NCI-H2171 (cell line): Measurements from ENCODE around the gene CD58.
"Not testable (repeated sequence)": the region's sequence is repeated elsewhere in the genome, so short reads cannot be mapped to it uniquely, and the experiment has no call there.

ENCODE experiments used
- DNase-seq: peaks from one replicate; lab custom pipeline; 2025; lab: John Stamatoyannopoulos, UW

CD58 gene

GRCh38 chr1:116569776-116570357 lies 959 bp downstream of the CD58 start:
- DNase-seq: no peak

- no peak for DNase-seq
These were observed 1.5 kb downstream of the CD58 start for GRCh38 chr1:116569381-116569670.

GRCh38 chr1:116568662-116569380 lies 2.0 kb downstream of the CD58 start:
- DNase-seq: no peak

GRCh38 chr1:116567790-116568661 lies 2.8 kb downstream of the CD58 start:
- no peak for DNase-seq

DNA sequence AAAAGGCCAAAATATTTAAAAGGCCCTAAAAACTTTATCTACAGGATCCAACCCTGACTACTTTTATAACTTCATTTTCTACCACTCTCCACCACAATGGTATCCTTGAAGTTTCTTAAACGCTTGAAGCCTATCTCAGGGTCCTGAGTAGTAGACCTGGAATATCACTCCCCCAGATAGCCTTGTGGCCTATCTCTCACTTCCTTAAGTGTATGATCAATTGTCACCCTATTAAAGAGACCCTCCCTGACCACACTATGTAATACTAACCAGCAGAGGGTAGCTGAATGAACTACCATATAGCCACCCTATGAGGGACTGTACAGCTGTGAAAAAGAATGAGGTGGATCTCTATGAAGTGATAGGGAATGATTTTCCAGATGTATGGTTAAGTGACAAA lies 5.6 kb downstream of the CD58 start:
- no peak for DNase-seq

DNA sequence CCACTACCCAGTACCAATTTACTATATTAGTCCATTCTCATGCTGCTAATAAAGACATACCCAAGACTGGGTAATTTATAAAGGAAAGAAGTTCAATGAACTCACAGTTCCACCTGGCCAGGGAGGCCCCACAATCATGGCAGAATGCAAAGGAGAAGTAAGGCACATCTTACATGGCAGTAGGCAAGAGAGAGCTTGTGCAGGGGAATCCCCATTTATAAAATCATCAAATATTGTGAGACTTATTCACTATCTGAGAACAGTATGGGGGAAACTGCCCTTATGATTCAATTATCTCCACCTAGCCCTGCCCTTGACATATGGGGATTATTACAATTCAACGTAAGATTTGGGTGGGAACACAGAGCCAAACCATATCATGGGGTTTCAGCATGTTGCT lies 6.4 kb downstream of the CD58 start:
- no peak for DNase-seq

DNA sequence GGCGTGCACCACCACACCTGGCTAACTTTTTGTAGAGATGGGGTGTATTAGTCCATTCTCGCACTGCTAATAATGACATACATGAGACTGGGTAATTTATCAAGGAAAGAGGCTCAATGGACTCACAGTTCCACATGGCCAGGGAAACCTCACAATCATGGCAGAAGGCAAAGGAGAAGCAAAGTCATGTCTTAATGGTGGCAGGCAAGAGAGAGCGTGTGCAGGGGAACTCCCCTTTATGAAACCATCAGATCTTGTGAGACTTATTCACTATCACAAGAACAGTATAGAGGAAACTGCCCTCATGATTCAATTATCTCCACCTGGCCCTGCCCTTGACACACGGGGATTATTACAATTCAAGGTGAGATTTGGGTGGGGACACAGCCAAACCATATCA lies 8.4 kb downstream of the CD58 start:
- DNase-seq: not testable (repeated sequence)

GRCh38 chr1:116561563-116561962 lies 9.3 kb downstream of the CD58 start:
- DNase-seq: no peak

DNA sequence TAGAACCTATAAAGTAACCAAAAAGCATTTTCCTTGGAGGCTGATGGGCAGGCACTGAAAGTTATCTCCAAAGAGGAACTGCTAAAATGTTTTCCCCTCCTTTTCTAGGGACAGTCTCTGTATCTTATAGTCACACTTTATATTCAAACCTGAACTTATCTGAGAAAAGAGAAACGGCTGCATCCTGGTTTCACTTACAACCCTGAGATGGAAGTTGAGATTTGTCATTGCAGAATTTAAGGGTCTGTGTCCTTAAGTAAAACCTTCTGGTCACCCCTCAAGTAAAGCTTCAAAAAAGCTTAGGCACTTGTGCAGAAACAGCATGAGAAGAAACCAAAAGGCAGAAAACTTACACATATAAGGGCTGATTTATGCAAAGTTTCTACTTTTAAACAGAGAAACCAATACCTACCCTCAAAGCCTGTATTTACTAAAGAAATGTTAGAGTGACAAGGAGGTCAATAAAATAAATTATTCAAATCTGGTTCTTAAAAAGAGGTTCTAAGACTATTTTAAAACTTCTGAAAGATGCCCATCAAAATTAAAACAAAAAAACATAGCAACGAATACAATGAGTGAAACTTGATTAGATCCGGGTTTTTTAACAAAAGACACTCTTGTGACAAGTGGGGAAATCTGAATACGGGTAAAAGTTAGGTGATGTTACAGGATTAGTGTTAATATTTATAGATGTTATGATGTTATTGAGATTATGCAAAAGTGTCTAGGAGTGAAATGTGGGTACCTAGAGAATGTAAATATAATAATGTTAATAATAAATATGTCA lies 9.9 kb downstream of the CD58 start:
- no peak for DNase-seq

- no peak for DNase-seq
These were observed 11.5 kb downstream of the CD58 start for GRCh38 chr1:116559304-116559761.

- DNase-seq: no peak
These were observed 12.3 kb downstream of the CD58 start for GRCh38 chr1:116558571-116558970.

- no peak for DNase-seq
These were observed 12.7 kb downstream of the CD58 start for GRCh38 chr1:116558140-116558549.

DNA sequence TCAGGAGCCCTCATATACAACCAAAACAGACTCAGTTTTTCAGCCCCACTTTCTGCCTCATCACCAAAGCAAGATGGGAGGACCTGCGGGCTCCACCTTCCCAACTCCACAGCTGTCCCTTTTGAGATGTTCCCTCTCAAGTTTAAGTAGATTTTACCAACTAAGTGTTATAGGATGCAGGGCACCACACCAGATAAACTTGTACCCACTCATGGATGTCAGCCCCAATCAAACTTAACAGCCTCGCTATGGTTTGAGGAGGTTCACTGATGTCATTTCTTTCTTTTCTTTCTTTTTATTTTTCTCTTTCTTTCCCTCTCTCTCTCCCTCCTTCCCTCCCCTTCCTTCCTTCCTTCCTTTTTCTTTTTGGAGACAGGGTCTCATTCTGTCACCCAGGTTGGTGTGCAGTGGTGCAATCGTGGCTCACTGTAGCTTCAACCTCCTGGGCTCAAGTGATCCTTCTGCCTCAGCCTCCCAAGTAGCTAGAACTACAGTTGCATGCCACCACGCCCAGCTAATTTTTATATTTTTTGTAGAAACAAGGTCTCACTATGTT lies 13.4 kb downstream of the CD58 start:
- DNase-seq: no peak

- DNase-seq: no peak
These were observed 14.4 kb downstream of the CD58 start for GRCh38 chr1:116556289-116557006.

GRCh38 chr1:116554924-116555323 lies 15.9 kb downstream of the CD58 start:
- no peak for DNase-seq

DNA sequence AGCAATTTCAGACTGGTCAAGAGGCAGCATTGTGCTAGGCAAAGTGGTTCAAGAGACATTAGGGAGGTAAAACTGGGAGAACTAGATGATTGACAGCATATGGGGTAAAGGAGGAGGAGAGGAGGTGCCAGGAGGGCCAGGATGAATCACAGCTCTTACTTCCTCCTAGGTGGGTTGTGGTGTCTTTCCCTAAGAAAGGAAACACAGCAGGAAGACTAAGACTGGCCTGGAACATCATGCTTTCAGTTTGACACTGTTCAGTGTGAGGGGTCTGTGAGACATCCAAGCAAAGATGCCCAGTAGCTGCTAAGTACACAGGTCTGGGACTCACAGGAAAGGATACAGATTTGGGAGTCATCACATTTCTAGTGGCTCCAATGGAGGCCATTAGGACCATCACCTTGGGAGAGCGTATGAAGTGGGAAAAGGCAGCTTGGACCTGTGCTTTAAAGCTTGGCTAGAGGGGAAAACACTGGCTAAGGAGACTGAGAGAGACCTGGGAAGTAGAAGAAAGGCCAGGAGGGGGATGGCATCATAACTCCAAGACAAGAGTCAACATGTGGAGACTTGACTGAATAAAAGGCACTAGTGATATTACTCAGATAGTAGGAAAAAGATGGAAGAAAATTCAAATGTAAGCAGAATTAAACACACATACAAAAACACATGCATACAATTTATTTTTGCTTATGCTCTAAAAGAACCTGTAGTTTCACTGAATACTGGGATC lies 17.3 kb downstream of the CD58 start:
- DNase-seq: no peak

- DNase-seq: no peak
These were observed 24.4 kb downstream of the CD58 start for GRCh38 chr1:116546354-116546977.

DNA sequence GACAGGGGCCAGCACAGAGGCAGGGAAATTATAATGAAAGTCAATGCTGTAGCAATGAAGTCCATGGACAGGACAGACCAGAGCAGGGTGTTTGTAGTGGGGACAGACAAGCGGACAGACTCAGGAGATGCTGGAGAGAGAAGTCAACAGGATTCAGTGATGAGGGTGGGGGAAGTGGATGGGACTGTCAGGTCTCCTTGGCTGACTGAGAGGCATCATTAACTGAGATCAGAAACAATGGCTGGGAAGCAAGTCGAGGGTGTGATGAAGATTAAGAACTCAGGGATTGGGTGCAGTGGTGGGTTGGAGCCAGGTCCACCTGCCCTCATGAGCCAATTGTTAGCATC lies 25.5 kb downstream of the CD58 start:
- DNase-seq: no peak

GRCh38 chr1:116544588-116545358 lies 26.1 kb downstream of the CD58 start:
- no peak for DNase-seq

DNA sequence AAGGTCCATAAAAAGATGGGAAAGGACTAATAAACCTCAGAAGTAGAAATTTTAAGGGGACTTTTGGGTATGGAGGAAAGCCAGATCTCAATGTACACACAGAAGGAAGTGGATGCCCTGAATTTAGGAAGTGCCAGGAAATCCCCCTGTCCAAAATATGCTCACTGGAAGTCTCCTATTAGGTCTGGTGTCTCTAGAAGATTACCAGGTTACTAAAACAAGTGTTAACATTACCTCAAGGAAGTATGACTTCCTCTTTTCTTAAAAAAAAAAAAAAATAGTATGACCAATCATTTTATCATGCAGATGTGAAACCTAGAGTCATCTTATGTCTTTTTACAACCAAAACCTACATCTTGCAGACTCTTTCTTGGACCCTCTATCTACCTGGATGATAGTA lies 30.7 kb downstream of the CD58 start:
- no peak for DNase-seq
